ENCODE results near the gene SCEL.

GRCh38 chr13:77674852-77675251, 139.3 kb downstream of the SCEL start:
- TF ChIP-seq CTCF (IDR thresholded peaks at IDR 0.05) (no peak), POLR2A (IDR thresholded peaks at IDR 0.05) (no peak)

All from Peyer's patch (tissue), 4 donors.